ENCODE measurements around the gene CAMKK2. TPM values are rescaled to one million over a fixed set of nuclear protein-coding genes. Genes with fewer than 3 reads are reported as not detected.

The CAMKK2 gene
- total and polyA plus RNA-seq, 4 donors: 10.5 to 26.0 (median 20.5) TPM

- DNase-seq (ENCODE audit: low spot score): no peak
- Histone ChIP-seq H3K36me3 (ENCODE audit: control insufficient read depth in 4 of 4, insufficient read depth in 3 of 4, low read depth in 1 of 4, low read length in 3 of 4) (peaks cover 0 to 6% (median 3%) of the 10 kb centered on the region in 4 donors), H3K9ac (ENCODE audit: low read depth in 1 of 2, low read length in 2 of 2) (peak overlapping the region; percentile 58 to 83), H3K4me1 (ENCODE audit: control insufficient read depth in 4 of 4, insufficient read depth in 4 of 4, low read length in 3 of 4) (peaks cover 0 to 27% (median 20%) of the 10 kb centered on the region in 4 donors), H3K4me3 (ENCODE audit: low read depth in 1 of 3, low read length in 3 of 3) (peak overlapping the region; percentile 73 to 99 (median 95)), H3K9me3 (ENCODE audit: control insufficient read depth in 4 of 4, low read length in 3 of 4) (no peaks in the 10 kb centered on the region), H3K27me3 (ENCODE audit: control insufficient read depth in 4 of 4, insufficient read depth in 4 of 4, low read length in 3 of 4) (no peaks in the 10 kb centered on the region), H3K27ac (ENCODE audit: low read depth in 1 of 2, low read length in 2 of 2) (peak overlapping the region; percentile 79 to 91)
- 38% methylated on average over 7 of the region's 7 CpGs for WGBS
- TF ChIP-seq RAD21 (IDR thresholded peaks at IDR 0.05) (no peak), SP1 (IDR thresholded peaks at IDR 0.05) (no peak), MAX (IDR thresholded peaks at IDR 0.05) (no peak), EGR1 (IDR thresholded peaks at IDR 0.05; ENCODE audit: low read depth in 2 of 2) (no peak), ATF3 (IDR thresholded peaks at IDR 0.05) (no peak), FOXA1 (IDR thresholded peaks at IDR 0.05) (no peak), NR2F2 (IDR thresholded peaks at IDR 0.05) (no peak), HNF4A (conservative IDR thresholded peaks at IDR 0.05) (no peak), FOXA2 (IDR thresholded peaks at IDR 0.05) (no peak), CTCF (IDR thresholded peaks at IDR 0.05; ENCODE audit: low read depth, low read length, missing input control) (no peak), YY1 (IDR thresholded peaks at IDR 0.05) (no peak), REST (IDR thresholded peaks at IDR 0.05) (no peak), GABPA (IDR thresholded peaks at IDR 0.05 in 1 of 2, conservative IDR thresholded peaks at IDR 0.05 in 1 of 2) (no peak), JUND (IDR thresholded peaks at IDR 0.05) (no peak), RXRA (IDR thresholded peaks at IDR 0.05) (no peak), ZBTB33 (IDR thresholded peaks at IDR 0.05) (no peak), TAF1 (conservative IDR thresholded peaks at IDR 0.05) (no peak)
These were observed 1.3 kb downstream of the CAMKK2 start for GRCh38 chr12:121295116-121295745.

Data from liver (tissue), 9 donors.